SK-N-SH (cell line): ENCODE measurements around the gene IGSF1.

Experiments used
- CTCF ChIP-seq: fragments of 200-600 bp; sonication (generic); IDR thresholded peaks from 2 replicates; pipeline ENCODE4 v1.6.1; 2017; ENCODE audit warnings: antibody characterized with exemption, mild to moderate bottlenecking, moderate library complexity
- FOSL2 ChIP-seq: IDR thresholded peaks from 2 replicates; pipeline ENCODE4 v1.4.0; 2012; ENCODE audit warnings: low read depth, mild to moderate bottlenecking, moderate library complexity, borderline replicate concordance
- MXI1 ChIP-seq: IDR thresholded peaks from 2 replicates; pipeline ENCODE4 v1.6.1; 2012; ENCODE audit warnings: mild to moderate bottlenecking, low read depth, low read length, improper control_type of control experiment
- SMC3 ChIP-seq: IDR thresholded peaks from 2 replicates; pipeline ENCODE4 v1.6.1; 2012; ENCODE audit warnings: low read depth, low read length, improper control_type of control experiment
- TAF1 ChIP-seq: IDR thresholded peaks from 2 replicates; pipeline ENCODE4 v1.6.1; 2012; ENCODE audit warnings: low read depth, mild to moderate bottlenecking, low read length, moderate library complexity, borderline replicate concordance
- TF ChIP-seq, protein P1 (sequence below): IDR thresholded peaks from 2 replicates; pipeline ENCODE4; 2012

DNA sequence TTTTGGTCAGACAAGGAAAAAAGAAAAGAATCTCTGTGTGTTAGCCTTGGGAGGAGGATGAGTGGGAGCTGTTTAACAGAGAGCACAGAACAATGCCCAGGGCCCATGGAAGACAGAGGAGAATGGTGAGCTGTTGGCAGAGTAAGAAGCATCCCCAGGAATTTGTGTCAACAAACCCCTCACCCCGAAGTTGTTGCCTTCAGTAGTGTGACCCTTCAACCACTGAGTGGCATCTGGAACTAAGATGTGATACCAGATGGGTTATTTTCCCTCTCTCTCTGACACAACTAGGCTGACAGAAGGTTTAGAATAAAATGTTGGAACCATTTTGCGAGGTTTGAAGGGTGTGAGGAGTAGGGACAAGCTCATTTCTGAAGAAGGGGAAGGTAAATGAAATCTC, 25.1 kb downstream of the IGSF1 start:
- TF ChIP-seq SMC3 (no peak), CTCF (0 out of 2 replicates have a peak, but pooled peaks have one; percentile 9), FOSL2 (no peak), MXI1 (no peak), TAF1 (no peak)
- TF ChIP-seq, protein P1, sequence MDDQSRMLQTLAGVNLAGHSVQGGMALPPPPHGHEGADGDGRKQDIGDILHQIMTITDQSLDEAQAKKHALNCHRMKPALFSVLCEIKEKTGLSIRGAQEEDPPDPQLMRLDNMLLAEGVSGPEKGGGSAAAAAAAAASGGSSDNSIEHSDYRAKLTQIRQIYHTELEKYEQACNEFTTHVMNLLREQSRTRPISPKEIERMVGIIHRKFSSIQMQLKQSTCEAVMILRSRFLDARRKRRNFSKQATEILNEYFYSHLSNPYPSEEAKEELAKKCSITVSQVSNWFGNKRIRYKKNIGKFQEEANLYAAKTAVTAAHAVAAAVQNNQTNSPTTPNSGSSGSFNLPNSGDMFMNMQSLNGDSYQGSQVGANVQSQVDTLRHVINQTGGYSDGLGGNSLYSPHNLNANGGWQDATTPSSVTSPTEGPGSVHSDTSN = no peak
